ENCODE measurements around the gene FAM193B.

The FAM193B gene

DNA sequence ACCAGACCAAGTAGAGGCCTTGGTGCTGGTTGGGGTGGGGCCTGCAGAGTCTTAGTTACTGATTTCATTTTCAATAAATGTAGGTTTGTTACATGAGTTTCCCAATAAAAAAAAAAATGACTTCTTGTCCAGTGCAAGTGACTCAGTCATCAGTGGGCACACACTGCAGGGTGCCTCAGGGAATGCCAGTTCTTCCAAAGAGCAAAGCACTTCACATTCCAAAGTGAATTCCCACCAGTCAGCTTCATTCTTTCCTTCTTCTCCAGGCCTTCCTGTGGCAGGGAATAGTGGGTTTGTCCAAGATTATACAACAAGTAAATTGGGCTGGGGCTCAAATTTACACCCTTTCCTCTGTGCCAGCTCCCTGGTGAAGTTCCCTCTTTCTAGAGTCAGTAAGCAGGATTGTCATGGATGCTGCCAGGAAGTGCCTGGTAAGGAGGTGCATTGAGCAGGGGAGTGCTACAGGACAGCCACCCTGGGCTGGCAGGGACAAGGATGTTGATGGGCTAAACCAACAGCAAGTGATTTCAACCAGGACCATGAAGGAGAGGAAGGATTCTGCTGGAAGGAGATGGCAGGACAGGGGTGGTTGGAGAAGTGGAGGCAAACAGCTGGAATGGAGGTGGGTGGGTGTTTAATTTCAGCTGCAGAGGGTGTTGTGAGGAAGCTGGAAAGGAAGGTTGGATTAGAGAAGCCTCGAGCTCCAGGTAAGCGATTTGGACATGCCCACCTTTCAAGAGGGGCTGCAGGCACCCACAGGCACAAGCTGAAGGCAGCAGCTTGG lies 41.8 kb upstream of the FAM193B start:
- Histone ChIP-seq H3K9ac (ENCODE audit: low read length) (no peak overlapping the region), H3K4me1 (ENCODE audit: control insufficient read depth, low read depth, low read length) (peaks cover 3% of the 10 kb centered on the region), H2AK5ac (ENCODE audit: low read length) (no peak overlapping the region), H3K4me2 (ENCODE audit: low read length) (no peak overlapping the region), H3K56ac (ENCODE audit: low read length) (no peak overlapping the region), H3K27ac (ENCODE audit: low read depth, low read length) (no peak overlapping the region), H3K4ac (ENCODE audit: low read depth, low read length) (no peak overlapping the region), H3K23ac (ENCODE audit: low read length) (no peak overlapping the region), H3K18ac (ENCODE audit: low read length) (no peak overlapping the region), H3K4me3 (ENCODE audit: low read length) (no peak overlapping the region), H3K79me1 (ENCODE audit: low read length) (peaks cover 15% of the 10 kb centered on the region), H3K36me3 (ENCODE audit: control insufficient read depth, insufficient read depth, low read length) (peaks cover 13% of the 10 kb centered on the region), H4K5ac (ENCODE audit: low read length) (no peak overlapping the region), H3K79me2 (ENCODE audit: control insufficient read depth, insufficient read depth, low read length) (peaks cover 8% of the 10 kb centered on the region), H2BK120ac (ENCODE audit: low read depth, low read length) (no peak overlapping the region), H3K27me3 (ENCODE audit: insufficient read depth, low read length, poor library complexity) (no peaks in the 10 kb centered on the region), H4K8ac (ENCODE audit: low read depth, low read length) (no peak overlapping the region), H2BK5ac (ENCODE audit: low read length) (no peak overlapping the region), H2BK15ac (replicated peaks; ENCODE audit: low read depth) (no peak overlapping the region)
- WGBS (ENCODE audit: extremely low coverage, insufficient coverage, low lambda C conversion rate): no CpG with 5 or more reads among the region's 2 CpGs
- DNase-seq: no peak

DNA sequence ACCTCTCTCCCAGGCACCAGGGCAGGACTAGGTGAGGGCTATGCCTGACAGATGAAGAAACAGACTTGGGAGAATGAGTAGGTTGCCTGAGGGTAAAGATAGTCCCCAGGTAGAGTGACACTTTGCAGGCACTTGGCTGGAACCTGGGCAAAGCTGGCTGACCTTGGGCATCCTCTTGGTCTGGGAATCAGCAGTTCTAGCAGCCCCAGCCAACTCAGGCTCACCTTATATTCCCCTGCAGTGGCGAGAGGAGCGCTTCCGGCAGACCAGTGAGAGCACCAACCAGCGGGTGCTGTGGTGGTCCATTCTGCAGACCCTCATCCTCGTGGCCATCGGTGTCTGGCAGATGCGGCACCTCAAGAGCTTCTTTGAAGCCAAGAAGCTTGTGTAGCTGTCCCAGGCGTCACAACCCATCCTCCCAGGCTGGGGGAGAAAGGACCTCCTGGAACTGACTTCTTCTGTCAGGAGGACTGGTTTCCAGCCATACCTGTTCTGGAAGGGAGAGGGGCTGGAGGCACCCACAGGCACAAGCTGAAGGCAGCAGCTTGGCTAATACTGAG lies 40.7 kb upstream of the FAM193B start:
- Histone ChIP-seq H3K36me3 (ENCODE audit: control insufficient read depth, insufficient read depth, low read length) (peaks cover 13% of the 10 kb centered on the region), H3K9ac (ENCODE audit: low read length) (no peak overlapping the region), H3K79me1 (ENCODE audit: low read length) (peaks cover 11% of the 10 kb centered on the region), H3K4ac (ENCODE audit: low read depth, low read length) (no peak overlapping the region), H3K27ac (ENCODE audit: low read depth, low read length) (no peak overlapping the region), H4K8ac (ENCODE audit: low read depth, low read length) (no peak overlapping the region), H2AK5ac (ENCODE audit: low read length) (no peak overlapping the region), H3K4me1 (ENCODE audit: control insufficient read depth, low read depth, low read length) (no peaks in the 10 kb centered on the region), H3K56ac (ENCODE audit: low read length) (no peak overlapping the region), H3K27me3 (ENCODE audit: insufficient read depth, low read length, poor library complexity) (no peaks in the 10 kb centered on the region), H3K79me2 (ENCODE audit: control insufficient read depth, insufficient read depth, low read length) (peaks cover 5% of the 10 kb centered on the region), H3K18ac (ENCODE audit: low read length) (no peak overlapping the region), H2BK120ac (ENCODE audit: low read depth, low read length) (no peak overlapping the region), H4K5ac (ENCODE audit: low read length) (no peak overlapping the region), H3K4me2 (ENCODE audit: low read length) (no peak overlapping the region), H2BK5ac (ENCODE audit: low read length) (no peak overlapping the region), H3K4me3 (ENCODE audit: low read length) (no peak overlapping the region), H2BK15ac (replicated peaks; ENCODE audit: low read depth) (no peak overlapping the region), H3K23ac (ENCODE audit: low read length) (no peak overlapping the region)
- no peak for DNase-seq
- no CpG with 5 or more reads among the region's 8 CpGs for WGBS (ENCODE audit: extremely low coverage, insufficient coverage, low lambda C conversion rate)

DNA sequence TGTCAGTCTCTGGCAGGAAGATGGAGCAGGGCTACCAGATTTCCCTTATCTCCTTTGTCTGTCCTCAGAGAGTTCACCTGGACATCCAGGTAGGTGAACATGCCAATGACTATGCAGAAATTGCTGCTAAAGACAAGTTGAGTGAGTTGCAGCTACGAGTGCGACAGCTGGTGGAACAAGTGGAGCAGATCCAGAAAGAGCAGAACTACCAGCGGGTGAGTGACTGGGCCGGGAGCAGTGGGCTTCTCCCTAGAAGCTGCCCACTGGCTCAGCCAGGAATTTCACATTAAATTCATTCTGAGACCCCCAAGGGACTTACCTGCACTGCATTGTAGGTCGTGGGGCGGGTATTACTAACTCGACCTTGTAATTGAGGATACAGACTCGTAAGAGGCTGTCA lies 39.7 kb upstream of the FAM193B start:
- Histone ChIP-seq H2AK5ac (ENCODE audit: low read length) (no peak overlapping the region), H3K79me2 (ENCODE audit: control insufficient read depth, insufficient read depth, low read length) (peaks cover 5% of the 10 kb centered on the region), H3K56ac (ENCODE audit: low read length) (no peak overlapping the region), H4K5ac (ENCODE audit: low read length) (no peak overlapping the region), H3K23ac (ENCODE audit: low read length) (no peak overlapping the region), H3K4me2 (ENCODE audit: low read length) (no peak overlapping the region), H3K4ac (ENCODE audit: low read depth, low read length) (no peak overlapping the region), H3K27me3 (ENCODE audit: insufficient read depth, low read length, poor library complexity) (no peaks in the 10 kb centered on the region), H3K79me1 (ENCODE audit: low read length) (peaks cover 11% of the 10 kb centered on the region), H4K8ac (ENCODE audit: low read depth, low read length) (no peak overlapping the region), H2BK15ac (replicated peaks; ENCODE audit: low read depth) (no peak overlapping the region), H2BK5ac (ENCODE audit: low read length) (no peak overlapping the region), H3K18ac (ENCODE audit: low read length) (no peak overlapping the region), H3K36me3 (ENCODE audit: control insufficient read depth, insufficient read depth, low read length) (peaks cover 13% of the 10 kb centered on the region), H3K27ac (ENCODE audit: low read depth, low read length) (no peak overlapping the region), H2BK120ac (ENCODE audit: low read depth, low read length) (no peak overlapping the region), H3K9ac (ENCODE audit: low read length) (no peak overlapping the region), H3K4me1 (ENCODE audit: control insufficient read depth, low read depth, low read length) (no peaks in the 10 kb centered on the region), H3K4me3 (ENCODE audit: low read length) (no peak overlapping the region)
- no peak for DNase-seq
- WGBS (ENCODE audit: extremely low coverage, insufficient coverage, low lambda C conversion rate): no CpG with 5 or more reads among the region's 8 CpGs

DNA sequence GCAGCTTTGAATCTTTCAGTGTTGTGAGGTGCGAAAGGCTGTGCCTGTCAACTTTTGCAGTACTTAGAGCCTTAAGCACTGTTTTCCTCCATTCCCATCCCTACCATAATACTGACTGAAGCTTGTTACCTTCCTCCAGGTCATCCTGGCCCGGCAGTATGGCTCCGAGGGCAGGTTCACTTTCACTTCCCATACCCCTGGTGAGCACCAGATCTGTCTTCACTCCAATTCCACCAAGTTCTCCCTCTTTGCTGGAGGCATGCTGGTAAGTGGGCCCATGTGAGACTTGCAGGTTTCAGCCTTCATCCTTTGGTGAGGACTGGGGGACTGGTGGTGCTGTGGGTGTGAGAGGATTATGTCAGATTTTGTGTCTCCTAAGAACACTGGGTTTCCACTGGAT lies 39.1 kb upstream of the FAM193B start:
- H3K79me2 ChIP-seq (ENCODE audit: control insufficient read depth, insufficient read depth, low read length): peaks cover 5% of the 10 kb centered on the region
- H3K27ac ChIP-seq (ENCODE audit: low read depth, low read length): no peak overlapping the region
- H2BK5ac ChIP-seq (ENCODE audit: low read length): no peak overlapping the region
- no peak for DNase-seq
- no peak overlapping the region for H4K8ac ChIP-seq (ENCODE audit: low read depth, low read length)
- H3K4me2 ChIP-seq (ENCODE audit: low read length): no peak overlapping the region
- H3K4me1 ChIP-seq (ENCODE audit: control insufficient read depth, low read depth, low read length): no peaks in the 10 kb centered on the region
- no peaks in the 10 kb centered on the region for H3K27me3 ChIP-seq (ENCODE audit: insufficient read depth, low read length, poor library complexity)
- H3K23ac ChIP-seq (ENCODE audit: low read length): no peak overlapping the region
- H3K4me3 ChIP-seq (ENCODE audit: low read length): no peak overlapping the region
- WGBS (ENCODE audit: extremely low coverage, insufficient coverage, low lambda C conversion rate): no CpG with 5 or more reads among the region's 3 CpGs
- H3K4ac ChIP-seq (ENCODE audit: low read depth, low read length): no peak overlapping the region
- H3K18ac ChIP-seq (ENCODE audit: low read length): no peak overlapping the region
- H3K9ac ChIP-seq (ENCODE audit: low read length): no peak overlapping the region
- H3K79me1 ChIP-seq (ENCODE audit: low read length): peaks cover 11% of the 10 kb centered on the region
- no peak overlapping the region for H3K56ac ChIP-seq (ENCODE audit: low read length)
- H4K5ac ChIP-seq (ENCODE audit: low read length): no peak overlapping the region
- no peak overlapping the region for H2BK15ac ChIP-seq (replicated peaks; ENCODE audit: low read depth)
- no peak overlapping the region for H2BK120ac ChIP-seq (ENCODE audit: low read depth, low read length)
- peaks cover 13% of the 10 kb centered on the region for H3K36me3 ChIP-seq (ENCODE audit: control insufficient read depth, insufficient read depth, low read length)
- no peak overlapping the region for H2AK5ac ChIP-seq (ENCODE audit: low read length)

- Histone ChIP-seq H3K18ac (ENCODE audit: low read length) (no peak overlapping the region), H3K56ac (ENCODE audit: low read length) (peak overlapping the region; percentile 96), H4K5ac (ENCODE audit: low read length) (no peak overlapping the region), H3K4ac (ENCODE audit: low read depth, low read length) (no peak overlapping the region), H3K27ac (ENCODE audit: low read depth, low read length) (no peak overlapping the region), H3K4me3 (ENCODE audit: low read length) (peak overlapping the region; percentile 72), H2BK15ac (replicated peaks; ENCODE audit: low read depth) (no peak overlapping the region), H3K27me3 (ENCODE audit: insufficient read depth, low read length, poor library complexity) (no peaks in the 10 kb centered on the region), H2BK5ac (ENCODE audit: low read length) (no peak overlapping the region), H3K79me1 (ENCODE audit: low read length) (peaks cover 11% of the 10 kb centered on the region), H3K4me2 (ENCODE audit: low read length) (peak overlapping the region; percentile 40), H2AK5ac (ENCODE audit: low read length) (no peak overlapping the region), H3K9ac (ENCODE audit: low read length) (peak overlapping the region; percentile 90), H3K79me2 (ENCODE audit: control insufficient read depth, insufficient read depth, low read length) (peaks cover 5% of the 10 kb centered on the region), H4K8ac (ENCODE audit: low read depth, low read length) (no peak overlapping the region), H3K23ac (ENCODE audit: low read length) (no peak overlapping the region), H3K4me1 (ENCODE audit: control insufficient read depth, low read depth, low read length) (no peaks in the 10 kb centered on the region), H3K36me3 (ENCODE audit: control insufficient read depth, insufficient read depth, low read length) (peaks cover 13% of the 10 kb centered on the region), H2BK120ac (ENCODE audit: low read depth, low read length) (no peak overlapping the region)
- DNase-seq: no peak
- WGBS (ENCODE audit: extremely low coverage, insufficient coverage, low lambda C conversion rate): no CpG with 5 or more reads among the region's 13 CpGs
Observed at GRCh38 chr5:177592905-177593304, 38.5 kb upstream of the FAM193B start.

All from mesendoderm (in vitro differentiated cells).